ENCODE measurements around the gene COL4A2. TPM values are rescaled to one million over a fixed set of nuclear protein-coding genes. Genes with fewer than 3 reads are reported as not detected.

COL4A2 gene
- polyA plus RNA-seq, 1 experiment: 886 TPM

DNA sequence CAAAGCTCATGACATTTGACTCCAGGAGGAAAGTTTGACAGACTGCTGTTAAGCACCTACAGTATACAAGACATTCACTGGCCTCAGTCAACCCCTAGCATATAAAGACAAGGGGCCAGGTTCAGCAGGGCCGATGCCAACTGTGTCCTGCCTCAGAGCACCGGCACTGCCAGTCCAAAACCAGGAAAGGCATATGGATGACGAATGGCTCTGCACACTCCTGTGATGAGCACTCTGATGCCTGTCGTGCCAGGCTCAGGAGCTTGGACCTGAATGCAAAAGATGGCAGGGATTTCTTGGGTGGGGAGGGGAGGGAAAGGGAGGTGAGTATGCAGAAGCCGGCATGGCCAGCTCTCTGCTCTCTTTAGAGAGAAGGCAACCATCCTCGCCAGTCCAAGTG lies 39.0 kb upstream of the COL4A2 start:
- TF ChIP-seq, protein P1, sequence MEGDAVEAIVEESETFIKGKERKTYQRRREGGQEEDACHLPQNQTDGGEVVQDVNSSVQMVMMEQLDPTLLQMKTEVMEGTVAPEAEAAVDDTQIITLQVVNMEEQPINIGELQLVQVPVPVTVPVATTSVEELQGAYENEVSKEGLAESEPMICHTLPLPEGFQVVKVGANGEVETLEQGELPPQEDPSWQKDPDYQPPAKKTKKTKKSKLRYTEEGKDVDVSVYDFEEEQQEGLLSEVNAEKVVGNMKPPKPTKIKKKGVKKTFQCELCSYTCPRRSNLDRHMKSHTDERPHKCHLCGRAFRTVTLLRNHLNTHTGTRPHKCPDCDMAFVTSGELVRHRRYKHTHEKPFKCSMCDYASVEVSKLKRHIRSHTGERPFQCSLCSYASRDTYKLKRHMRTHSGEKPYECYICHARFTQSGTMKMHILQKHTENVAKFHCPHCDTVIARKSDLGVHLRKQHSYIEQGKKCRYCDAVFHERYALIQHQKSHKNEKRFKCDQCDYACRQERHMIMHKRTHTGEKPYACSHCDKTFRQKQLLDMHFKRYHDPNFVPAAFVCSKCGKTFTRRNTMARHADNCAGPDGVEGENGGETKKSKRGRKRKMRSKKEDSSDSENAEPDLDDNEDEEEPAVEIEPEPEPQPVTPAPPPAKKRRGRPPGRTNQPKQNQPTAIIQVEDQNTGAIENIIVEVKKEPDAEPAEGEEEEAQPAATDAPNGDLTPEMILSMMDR (IDR thresholded peaks at IDR 0.05; ENCODE audit: insufficient read depth, low read depth, low read length): no peak
- Histone ChIP-seq H3K36me3 (ENCODE audit: control insufficient read depth, insufficient read depth, low read length) (peaks cover 5% of the 10 kb centered on the region), H3K27me3 (ENCODE audit: control insufficient read depth, insufficient read depth, low read length) (no peaks in the 10 kb centered on the region), H3K4me3 (ENCODE audit: low read depth, low read length) (no peak overlapping the region)
- no peak for DNase-seq (ENCODE audit: low read depth)
- CTCF ChIA-PET: interaction anchor here (0.6 kb wide), 1 partner anchor 184 kb away, joined by 3 read pairs; no protein-coding TSS in a partner anchor
- POLR2A ChIA-PET: no interaction called here

DNA sequence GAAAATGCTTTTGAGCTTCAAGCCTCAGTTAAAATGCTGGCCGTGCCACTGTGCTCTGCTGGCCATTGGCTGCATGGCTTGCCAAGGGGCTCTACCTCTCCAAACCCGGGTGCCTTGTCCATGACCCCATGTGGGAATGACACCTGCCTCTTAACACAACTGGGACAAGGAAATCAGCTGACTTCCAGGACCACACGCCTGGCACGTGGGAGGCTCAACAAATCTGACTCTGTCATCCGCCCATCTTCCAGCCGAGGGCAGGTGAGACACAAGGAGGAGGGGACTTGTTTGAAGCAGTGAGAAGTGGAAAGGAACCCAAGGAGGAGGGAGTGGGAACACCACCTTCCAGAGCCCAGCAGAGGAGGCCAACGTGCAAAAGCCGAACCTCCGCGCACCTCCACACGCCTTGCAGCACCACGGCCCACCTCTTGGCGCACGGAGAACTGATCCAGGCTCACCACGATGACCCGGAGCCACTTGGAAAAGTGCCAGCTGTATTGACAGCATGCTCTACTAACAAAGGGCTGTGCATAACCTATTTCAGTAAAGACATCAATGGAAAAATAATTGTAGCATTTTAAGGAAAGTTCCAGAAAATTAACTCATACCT lies 38.4 kb upstream of the COL4A2 start:
- TF ChIP-seq, protein P1 (IDR thresholded peaks at IDR 0.05; ENCODE audit: insufficient read depth, low read depth, low read length): no peak
- peaks cover 5% of the 10 kb centered on the region for H3K36me3 ChIP-seq (ENCODE audit: control insufficient read depth, insufficient read depth, low read length)
- no peak overlapping the region for H3K4me3 ChIP-seq (ENCODE audit: low read depth, low read length)
- no peaks in the 10 kb centered on the region for H3K27me3 ChIP-seq (ENCODE audit: control insufficient read depth, insufficient read depth, low read length)
- DNase-seq (ENCODE audit: low read depth): no peak
- CTCF ChIA-PET: no interaction called here
- POLR2A ChIA-PET: no interaction called here

DNA sequence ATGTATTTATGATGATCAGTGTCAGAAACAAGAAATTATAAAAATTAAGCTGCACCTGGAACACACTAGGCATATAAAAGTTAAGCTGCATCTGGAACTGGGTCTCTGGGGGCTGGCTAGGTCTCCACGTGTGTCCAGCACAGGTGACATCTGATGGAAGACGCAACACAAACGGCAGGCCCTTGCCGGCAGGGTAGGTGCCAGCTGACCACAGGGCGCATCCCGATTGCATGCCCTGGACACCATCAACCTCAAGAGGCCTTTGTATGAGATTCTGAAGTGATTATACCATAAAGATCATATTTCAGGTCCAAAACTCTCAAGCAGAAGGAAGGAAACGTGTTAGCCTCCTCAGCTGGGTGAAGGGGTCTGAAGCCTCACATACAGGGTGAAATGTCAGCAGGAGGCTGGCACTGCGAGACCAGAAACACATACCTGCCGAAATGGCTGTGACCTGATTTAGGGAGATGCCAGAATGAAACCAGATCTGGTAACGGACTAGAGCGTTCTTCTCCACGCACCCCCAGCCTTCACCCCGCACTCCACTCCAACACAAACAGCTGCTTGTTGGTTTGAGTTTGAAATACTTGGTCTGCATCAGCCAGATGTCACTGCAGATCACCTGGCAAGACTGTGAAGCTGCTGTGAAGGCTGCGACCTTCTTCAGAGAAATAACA lies 37.4 kb upstream of the COL4A2 start:
- CTCF ChIA-PET: interaction anchor here (0.8 kb wide), 1 partner anchor 22 kb away, joined by 3 read pairs; no protein-coding TSS in a partner anchor
- no peak overlapping the region for H3K4me3 ChIP-seq (ENCODE audit: low read depth, low read length)
- TF ChIP-seq, protein P1 (IDR thresholded peaks at IDR 0.05; ENCODE audit: insufficient read depth, low read depth, low read length): no peak
- H3K27me3 ChIP-seq (ENCODE audit: control insufficient read depth, insufficient read depth, low read length): no peaks in the 10 kb centered on the region
- POLR2A ChIA-PET: no interaction called here
- H3K36me3 ChIP-seq (ENCODE audit: control insufficient read depth, insufficient read depth, low read length): peaks cover 5% of the 10 kb centered on the region
- DNase-seq (ENCODE audit: low read depth): no peak

DNA sequence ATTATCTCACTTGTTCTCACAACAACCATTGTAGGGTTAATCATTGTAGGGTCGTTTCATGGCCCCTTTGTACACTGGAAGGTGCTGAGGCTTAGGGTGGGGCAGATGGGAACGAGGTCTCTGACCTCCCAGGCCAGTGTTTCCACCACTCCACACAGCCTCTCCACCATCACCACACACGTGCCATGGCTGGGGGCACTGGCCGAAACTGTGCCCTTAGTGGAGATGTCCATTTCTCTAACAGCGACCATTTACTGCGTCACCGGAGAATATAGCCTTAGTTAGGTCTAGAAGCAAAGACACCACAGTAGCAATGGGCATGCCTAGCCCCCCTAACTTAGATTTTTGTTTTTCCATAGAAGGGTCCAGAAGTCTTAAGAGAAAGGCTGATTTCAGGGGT lies 36.6 kb upstream of the COL4A2 start:
- Histone ChIP-seq H3K27me3 (ENCODE audit: control insufficient read depth, insufficient read depth, low read length) (no peaks in the 10 kb centered on the region), H3K36me3 (ENCODE audit: control insufficient read depth, insufficient read depth, low read length) (no peaks in the 10 kb centered on the region; the same call in none of the 2 replicates), H3K4me3 (ENCODE audit: low read depth, low read length) (no peak overlapping the region)
- ChIA-PET CTCF (interaction anchor here (0.9 kb wide), 1 partner anchor 9 kb away, joined by 3 read pairs; no protein-coding TSS in a partner anchor), POLR2A (no interaction called here)
- DNase-seq (ENCODE audit: low read depth): no peak
- TF ChIP-seq, protein P1 (IDR thresholded peaks at IDR 0.05; ENCODE audit: insufficient read depth, low read depth, low read length): no peak

DNA sequence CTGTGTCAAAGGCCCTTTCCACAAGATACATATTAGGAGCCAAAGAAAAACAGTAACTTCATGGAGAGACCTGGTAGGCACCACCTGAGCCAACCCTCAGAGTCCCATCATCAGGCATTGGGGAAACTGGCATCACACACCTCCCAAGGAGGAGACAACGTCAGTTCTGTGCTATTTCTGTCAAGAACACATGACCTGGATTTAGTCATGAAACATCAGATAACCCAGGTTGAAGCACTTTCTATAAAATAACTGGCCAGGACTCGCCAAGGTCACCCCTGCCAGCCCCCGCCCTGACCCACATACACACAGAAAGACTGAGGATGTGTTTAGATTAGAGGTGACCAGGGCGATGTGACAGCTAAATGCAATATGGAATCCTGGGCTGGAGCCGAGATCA lies 35.8 kb upstream of the COL4A2 start:
- no peak for DNase-seq (ENCODE audit: low read depth)
- ChIA-PET CTCF (interaction anchor here (0.6 to 1.3 kb wide), 2 partner anchors 9 to 31 kb away, joined by 3 read pairs; no protein-coding TSS in a partner anchor), POLR2A (no interaction called here)
- TF ChIP-seq, protein P1 (IDR thresholded peaks at IDR 0.05; ENCODE audit: insufficient read depth, low read depth, low read length): no peak
- no peaks in the 10 kb centered on the region; the same call in 1 of the 2 replicates for H3K36me3 ChIP-seq (ENCODE audit: control insufficient read depth, insufficient read depth, low read length)
- no peak overlapping the region for H3K4me3 ChIP-seq (ENCODE audit: low read depth, low read length)
- no peaks in the 10 kb centered on the region for H3K27me3 ChIP-seq (ENCODE audit: control insufficient read depth, insufficient read depth, low read length)
